ENCODE measurements around the gene SCUBE1. TPM values are rescaled to one million over a fixed set of nuclear protein-coding genes. Genes with fewer than 3 reads are reported as not detected.

Gene SCUBE1
- total and polyA plus RNA-seq, 2 experiments from 2014 or later: 0.81 to 3.2 TPM

DNA sequence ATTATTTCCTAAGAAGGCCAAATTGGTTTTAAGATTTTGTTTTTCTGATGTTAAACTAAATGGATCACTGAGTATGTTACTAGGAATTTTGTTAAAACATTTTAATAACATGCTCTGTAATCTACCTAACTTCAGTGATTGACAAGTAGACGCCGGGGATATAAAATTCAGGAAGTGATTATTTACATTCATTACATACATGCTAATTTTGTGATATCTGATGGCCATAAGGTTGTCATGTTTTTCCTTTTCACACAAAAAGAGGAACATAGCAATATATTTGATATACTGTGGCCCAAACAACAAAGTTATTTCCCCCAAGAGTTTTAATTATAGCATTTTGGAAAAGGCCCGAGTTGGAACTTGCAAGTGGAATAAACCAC is 12.1 kb downstream of the SCUBE1 start:
- Histone ChIP-seq H3K4me2 (no peak overlapping the region), H3K79me2 (replicated peaks; ENCODE audit: insufficient read depth) (no peaks in the 10 kb centered on the region), H3K9me2 (ENCODE audit: insufficient read depth) (no peaks in the 10 kb centered on the region), H3F3A (replicated peaks; ENCODE audit: low read depth) (no peaks in the 10 kb centered on the region), H3K4me3 (no peak overlapping the region), H3K27me3 (ENCODE audit: insufficient read depth) (no peaks in the 10 kb centered on the region), H4K20me1 (replicated peaks; ENCODE audit: insufficient read depth) (no peaks in the 10 kb centered on the region), H3K27ac (ENCODE audit: low read depth) (no peak overlapping the region), H3K4me1 (ENCODE audit: insufficient read depth) (no peaks in the 10 kb centered on the region; the same call in 1 of the 2 replicates), H3K36me3 (ENCODE audit: insufficient read depth) (no peaks in the 10 kb centered on the region), H2AFZ (no peak overlapping the region)
- Mint-ChIP-seq H3K4me3 (no peak overlapping the region), H3K27me3 (ENCODE audit: insufficient read depth, low read depth, poor library complexity) (peaks cover 5% of the 10 kb centered on the region), H3K9me3 (no peaks in the 10 kb centered on the region), H3K27ac (no peak overlapping the region), H3K36me3 (ENCODE audit: low read depth) (no peaks in the 10 kb centered on the region), H3K4me1 (peaks cover 29% of the 10 kb centered on the region)
- no peak for ATAC-seq
- no peak for TF ChIP-seq NANOG (IDR thresholded peaks at IDR 0.05; ENCODE audit: borderline replicate concordance)
- TF ChIP-seq, protein P1, sequence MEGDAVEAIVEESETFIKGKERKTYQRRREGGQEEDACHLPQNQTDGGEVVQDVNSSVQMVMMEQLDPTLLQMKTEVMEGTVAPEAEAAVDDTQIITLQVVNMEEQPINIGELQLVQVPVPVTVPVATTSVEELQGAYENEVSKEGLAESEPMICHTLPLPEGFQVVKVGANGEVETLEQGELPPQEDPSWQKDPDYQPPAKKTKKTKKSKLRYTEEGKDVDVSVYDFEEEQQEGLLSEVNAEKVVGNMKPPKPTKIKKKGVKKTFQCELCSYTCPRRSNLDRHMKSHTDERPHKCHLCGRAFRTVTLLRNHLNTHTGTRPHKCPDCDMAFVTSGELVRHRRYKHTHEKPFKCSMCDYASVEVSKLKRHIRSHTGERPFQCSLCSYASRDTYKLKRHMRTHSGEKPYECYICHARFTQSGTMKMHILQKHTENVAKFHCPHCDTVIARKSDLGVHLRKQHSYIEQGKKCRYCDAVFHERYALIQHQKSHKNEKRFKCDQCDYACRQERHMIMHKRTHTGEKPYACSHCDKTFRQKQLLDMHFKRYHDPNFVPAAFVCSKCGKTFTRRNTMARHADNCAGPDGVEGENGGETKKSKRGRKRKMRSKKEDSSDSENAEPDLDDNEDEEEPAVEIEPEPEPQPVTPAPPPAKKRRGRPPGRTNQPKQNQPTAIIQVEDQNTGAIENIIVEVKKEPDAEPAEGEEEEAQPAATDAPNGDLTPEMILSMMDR (conservative IDR thresholded peaks at IDR 0.05; ENCODE audit: low read depth in 2 of 2): no peak
- TF ChIP-seq ZNF114 (CRISPR knock-in tag; IDR thresholded peaks at IDR 0.05): no peak
- no peak for TF ChIP-seq EZH2phosphoT487 (IDR thresholded peaks at IDR 0.05; ENCODE audit: unreplicated experiment)
- TF ChIP-seq, protein P2, sequence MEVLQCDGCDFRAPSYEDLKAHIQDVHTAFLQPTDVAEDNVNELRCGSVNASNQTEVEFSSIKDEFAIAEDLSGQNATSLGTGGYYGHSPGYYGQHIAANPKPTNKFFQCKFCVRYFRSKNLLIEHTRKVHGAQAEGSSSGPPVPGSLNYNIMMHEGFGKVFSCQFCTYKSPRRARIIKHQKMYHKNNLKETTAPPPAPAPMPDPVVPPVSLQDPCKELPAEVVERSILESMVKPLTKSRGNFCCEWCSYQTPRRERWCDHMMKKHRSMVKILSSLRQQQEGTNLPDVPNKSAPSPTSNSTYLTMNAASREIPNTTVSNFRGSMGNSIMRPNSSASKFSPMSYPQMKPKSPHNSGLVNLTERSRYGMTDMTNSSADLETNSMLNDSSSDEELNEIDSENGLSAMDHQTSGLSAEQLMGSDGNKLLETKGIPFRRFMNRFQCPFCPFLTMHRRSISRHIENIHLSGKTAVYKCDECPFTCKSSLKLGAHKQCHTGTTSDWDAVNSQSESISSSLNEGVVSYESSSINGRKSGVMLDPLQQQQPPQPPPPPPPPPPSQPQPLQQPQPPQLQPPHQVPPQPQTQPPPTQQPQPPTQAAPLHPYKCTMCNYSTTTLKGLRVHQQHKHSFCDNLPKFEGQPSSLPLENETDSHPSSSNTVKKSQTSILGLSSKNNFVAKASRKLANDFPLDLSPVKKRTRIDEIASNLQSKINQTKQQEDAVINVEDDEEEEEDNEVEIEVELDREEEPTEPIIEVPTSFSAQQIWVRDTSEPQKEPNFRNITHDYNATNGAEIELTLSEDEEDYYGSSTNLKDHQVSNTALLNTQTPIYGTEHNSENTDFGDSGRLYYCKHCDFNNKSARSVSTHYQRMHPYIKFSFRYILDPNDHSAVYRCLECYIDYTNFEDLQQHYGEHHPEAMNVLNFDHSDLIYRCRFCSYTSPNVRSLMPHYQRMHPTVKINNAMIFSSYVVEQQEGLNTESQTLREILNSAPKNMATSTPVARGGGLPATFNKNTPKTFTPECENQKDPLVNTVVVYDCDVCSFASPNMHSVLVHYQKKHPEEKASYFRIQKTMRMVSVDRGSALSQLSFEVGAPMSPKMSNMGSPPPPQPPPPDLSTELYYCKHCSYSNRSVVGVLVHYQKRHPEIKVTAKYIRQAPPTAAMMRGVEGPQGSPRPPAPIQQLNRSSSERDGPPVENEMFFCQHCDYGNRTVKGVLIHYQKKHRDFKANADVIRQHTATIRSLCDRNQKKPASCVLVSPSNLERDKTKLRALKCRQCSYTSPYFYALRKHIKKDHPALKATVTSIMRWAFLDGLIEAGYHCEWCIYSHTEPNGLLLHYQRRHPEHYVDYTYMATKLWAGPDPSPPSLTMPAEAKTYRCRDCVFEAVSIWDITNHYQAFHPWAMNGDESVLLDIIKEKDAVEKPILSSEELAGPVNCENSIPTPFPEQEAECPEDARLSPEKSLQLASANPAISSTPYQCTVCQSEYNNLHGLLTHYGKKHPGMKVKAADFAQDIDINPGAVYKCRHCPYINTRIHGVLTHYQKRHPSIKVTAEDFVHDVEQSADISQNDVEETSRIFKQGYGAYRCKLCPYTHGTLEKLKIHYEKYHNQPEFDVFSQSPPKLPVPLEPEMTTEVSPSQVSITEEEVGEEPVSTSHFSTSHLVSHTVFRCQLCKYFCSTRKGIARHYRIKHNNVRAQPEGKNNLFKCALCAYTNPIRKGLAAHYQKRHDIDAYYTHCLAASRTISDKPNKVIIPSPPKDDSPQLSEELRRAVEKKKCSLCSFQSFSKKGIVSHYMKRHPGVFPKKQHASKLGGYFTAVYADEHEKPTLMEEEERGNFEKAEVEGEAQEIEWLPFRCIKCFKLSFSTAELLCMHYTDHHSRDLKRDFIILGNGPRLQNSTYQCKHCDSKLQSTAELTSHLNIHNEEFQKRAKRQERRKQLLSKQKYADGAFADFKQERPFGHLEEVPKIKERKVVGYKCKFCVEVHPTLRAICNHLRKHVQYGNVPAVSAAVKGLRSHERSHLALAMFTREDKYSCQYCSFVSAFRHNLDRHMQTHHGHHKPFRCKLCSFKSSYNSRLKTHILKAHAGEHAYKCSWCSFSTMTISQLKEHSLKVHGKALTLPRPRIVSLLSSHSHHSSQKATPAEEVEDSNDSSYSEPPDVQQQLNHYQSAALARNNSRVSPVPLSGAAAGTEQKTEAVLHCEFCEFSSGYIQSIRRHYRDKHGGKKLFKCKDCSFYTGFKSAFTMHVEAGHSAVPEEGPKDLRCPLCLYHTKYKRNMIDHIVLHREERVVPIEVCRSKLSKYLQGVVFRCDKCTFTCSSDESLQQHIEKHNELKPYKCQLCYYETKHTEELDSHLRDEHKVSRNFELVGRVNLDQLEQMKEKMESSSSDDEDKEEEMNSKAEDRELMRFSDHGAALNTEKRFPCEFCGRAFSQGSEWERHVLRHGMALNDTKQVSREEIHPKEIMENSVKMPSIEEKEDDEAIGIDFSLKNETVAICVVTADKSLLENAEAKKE (CRISPR knock-in tag; IDR thresholded peaks at IDR 0.05): no peak
- TF ChIP-seq CREB1 (CRISPR knock-in tag; IDR thresholded peaks at IDR 0.05; ENCODE audit: low read depth): no peak
- TF ChIP-seq POLR2AphosphoS5 (IDR thresholded peaks at IDR 0.05; ENCODE audit: low read depth): no peak
- TF ChIP-seq STAT1 (IDR thresholded peaks at IDR 0.05; ENCODE audit: unreplicated experiment): no peak
- TF ChIP-seq EZH2 (IDR thresholded peaks at IDR 0.05; ENCODE audit: low read depth, unreplicated experiment): no peak
- DNase-seq (ENCODE audit: low spot score): no peak
